ENCODE results near the gene TUBB4B. TPM values are rescaled to one million over a fixed set of nuclear protein-coding genes. Genes with fewer than 3 reads are reported as not detected.
"Not testable (repeated sequence)": the region's sequence is repeated elsewhere in the genome, so short reads cannot be mapped to it uniquely, and the experiment has no call there.

The TUBB4B gene
- total RNA-seq, 1 donor from 2014 or later: 245 TPM

DNA sequence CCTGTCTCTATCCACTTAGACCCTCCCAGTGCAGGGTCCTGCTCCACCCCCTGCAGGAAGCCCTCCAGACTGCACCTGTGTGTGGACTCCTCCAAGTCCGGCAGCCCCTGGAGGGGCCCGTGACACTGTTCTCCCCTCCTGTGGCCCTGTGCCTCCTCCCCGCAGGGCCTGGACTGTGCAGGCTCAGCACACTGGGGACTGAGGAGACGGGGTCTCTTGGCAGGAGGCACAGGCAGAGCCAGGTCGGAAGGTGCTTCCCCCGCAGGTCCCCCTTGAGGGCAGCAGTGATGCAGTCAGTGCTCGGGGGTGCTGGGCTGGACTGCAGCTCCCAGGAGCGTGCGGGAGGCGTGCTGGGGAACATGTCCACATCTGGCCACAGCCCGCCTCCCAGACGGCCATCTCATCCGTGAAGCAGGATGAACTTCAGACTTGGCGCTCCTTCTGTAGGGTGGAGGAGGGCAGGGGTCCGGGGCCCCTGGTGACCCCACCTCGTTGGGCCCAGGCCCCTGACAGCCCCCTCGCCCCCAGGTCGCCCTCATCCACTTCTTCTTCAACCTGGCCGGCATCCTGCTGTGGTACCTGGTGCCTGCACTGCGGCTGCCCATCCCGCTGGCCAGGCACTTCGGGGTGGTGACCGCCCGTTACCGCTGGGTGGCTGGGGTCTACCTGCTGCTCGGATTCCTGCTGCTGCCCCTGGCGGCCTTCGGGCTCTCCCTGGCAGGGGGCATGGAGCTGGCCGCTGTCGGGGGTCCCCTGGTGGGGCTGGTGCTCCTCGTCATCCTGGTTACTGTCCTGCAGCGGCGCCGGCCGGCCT lies 5.5 kb upstream of the TUBB4B start:
- TF ChIP-seq, protein P1, sequence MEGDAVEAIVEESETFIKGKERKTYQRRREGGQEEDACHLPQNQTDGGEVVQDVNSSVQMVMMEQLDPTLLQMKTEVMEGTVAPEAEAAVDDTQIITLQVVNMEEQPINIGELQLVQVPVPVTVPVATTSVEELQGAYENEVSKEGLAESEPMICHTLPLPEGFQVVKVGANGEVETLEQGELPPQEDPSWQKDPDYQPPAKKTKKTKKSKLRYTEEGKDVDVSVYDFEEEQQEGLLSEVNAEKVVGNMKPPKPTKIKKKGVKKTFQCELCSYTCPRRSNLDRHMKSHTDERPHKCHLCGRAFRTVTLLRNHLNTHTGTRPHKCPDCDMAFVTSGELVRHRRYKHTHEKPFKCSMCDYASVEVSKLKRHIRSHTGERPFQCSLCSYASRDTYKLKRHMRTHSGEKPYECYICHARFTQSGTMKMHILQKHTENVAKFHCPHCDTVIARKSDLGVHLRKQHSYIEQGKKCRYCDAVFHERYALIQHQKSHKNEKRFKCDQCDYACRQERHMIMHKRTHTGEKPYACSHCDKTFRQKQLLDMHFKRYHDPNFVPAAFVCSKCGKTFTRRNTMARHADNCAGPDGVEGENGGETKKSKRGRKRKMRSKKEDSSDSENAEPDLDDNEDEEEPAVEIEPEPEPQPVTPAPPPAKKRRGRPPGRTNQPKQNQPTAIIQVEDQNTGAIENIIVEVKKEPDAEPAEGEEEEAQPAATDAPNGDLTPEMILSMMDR (IDR thresholded peaks at IDR 0.05; ENCODE audit: unreplicated experiment): peak; percentile 22
- Mint-ChIP-seq H3K4me1 (ENCODE audit: low read depth) (peaks cover 17% of the 10 kb centered on the region), H3K36me3 (ENCODE audit: insufficient read depth) (no peaks in the 10 kb centered on the region), H3K27ac (no peak overlapping the region), H3K9me3 (ENCODE audit: low read depth) (no peaks in the 10 kb centered on the region), H3K4me3 (ENCODE audit: low read depth) (peak overlapping the region; percentile 46), H3K27me3 (no peaks in the 10 kb centered on the region)
- DNase-seq (ENCODE audit: low spot score, unreplicated experiment): no peak

DNA sequence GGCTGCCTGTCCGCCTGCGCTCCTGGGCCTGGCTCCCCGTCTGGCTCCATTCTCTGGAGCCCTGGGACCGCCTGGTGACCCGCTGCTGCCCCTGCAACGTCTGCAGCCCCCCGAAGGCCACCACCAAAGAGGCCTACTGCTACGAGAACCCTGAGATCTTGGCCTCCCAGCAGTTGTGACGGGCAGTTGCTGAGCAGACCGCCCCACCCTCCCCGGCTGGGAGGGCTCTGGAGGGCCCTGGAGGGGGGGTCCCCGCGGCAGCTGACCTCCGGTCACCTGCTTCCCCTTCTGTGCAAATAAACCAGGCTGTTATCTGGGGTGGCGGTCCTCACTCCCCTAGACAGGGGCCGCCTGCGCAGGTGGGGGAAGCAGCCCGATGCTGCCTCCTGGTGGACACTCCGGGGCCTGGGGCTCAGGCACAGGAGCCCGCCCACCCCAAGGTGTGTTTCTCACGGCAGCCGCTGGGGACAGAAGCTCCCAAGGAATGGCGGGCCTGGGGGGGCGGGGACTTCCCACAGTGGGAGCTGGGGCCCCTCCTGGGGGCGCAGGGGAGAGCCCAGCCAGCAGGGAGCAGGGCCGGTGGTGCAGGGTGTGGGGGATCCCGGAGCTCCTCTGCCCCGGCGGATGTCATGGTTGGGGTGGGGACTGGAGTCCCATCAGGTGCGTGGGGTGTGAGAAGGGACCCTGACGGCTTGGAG lies 4.7 kb upstream of the TUBB4B start:
- DNase-seq (ENCODE audit: low spot score, unreplicated experiment): peak; percentile 95
- H3K27ac Mint-ChIP-seq: peak overlapping the region; percentile 79
- H3K4me3 Mint-ChIP-seq (ENCODE audit: low read depth): peak overlapping the region; percentile 46
- H3K36me3 Mint-ChIP-seq (ENCODE audit: insufficient read depth): no peaks in the 10 kb centered on the region
- TF ChIP-seq, protein P1 (IDR thresholded peaks at IDR 0.05; ENCODE audit: unreplicated experiment): peak; percentile 99
- H3K4me1 Mint-ChIP-seq (ENCODE audit: low read depth): peaks cover 17% of the 10 kb centered on the region
- H3K27me3 Mint-ChIP-seq: no peaks in the 10 kb centered on the region
- no peaks in the 10 kb centered on the region for H3K9me3 Mint-ChIP-seq (ENCODE audit: low read depth)

DNA sequence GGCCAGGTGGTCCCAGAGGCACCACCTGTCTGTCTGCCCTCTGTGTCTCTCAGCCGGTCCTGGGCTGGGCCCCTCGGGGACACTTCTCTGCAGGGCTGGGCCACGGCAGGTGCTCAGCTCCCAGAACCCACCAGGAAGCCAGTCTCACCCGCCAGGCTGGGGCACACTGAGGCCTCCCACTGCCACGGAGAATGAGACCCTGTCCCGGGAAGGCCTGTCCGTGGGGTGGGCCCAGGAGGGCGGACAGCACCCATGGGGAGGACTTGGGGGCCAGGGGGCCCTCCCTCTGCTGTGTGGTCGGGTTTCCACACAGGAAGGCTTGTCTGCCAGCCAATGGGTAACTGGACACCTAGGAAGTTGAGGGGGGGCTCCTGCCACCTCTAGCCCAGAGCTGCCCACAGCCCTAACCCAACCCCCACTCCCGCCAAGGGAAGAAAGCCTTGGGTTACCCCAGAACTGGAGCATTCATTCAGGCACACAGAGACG lies 4.1 kb upstream of the TUBB4B start:
- Mint-ChIP-seq H3K4me3 (ENCODE audit: low read depth) (no peak overlapping the region), H3K4me1 (ENCODE audit: low read depth) (peaks cover 17% of the 10 kb centered on the region), H3K36me3 (ENCODE audit: insufficient read depth) (no peaks in the 10 kb centered on the region), H3K27ac (no peak overlapping the region), H3K27me3 (no peaks in the 10 kb centered on the region), H3K9me3 (ENCODE audit: low read depth) (no peaks in the 10 kb centered on the region)
- TF ChIP-seq, protein P1 (IDR thresholded peaks at IDR 0.05; ENCODE audit: unreplicated experiment): no peak
- no peak for DNase-seq (ENCODE audit: low spot score, unreplicated experiment)

DNA sequence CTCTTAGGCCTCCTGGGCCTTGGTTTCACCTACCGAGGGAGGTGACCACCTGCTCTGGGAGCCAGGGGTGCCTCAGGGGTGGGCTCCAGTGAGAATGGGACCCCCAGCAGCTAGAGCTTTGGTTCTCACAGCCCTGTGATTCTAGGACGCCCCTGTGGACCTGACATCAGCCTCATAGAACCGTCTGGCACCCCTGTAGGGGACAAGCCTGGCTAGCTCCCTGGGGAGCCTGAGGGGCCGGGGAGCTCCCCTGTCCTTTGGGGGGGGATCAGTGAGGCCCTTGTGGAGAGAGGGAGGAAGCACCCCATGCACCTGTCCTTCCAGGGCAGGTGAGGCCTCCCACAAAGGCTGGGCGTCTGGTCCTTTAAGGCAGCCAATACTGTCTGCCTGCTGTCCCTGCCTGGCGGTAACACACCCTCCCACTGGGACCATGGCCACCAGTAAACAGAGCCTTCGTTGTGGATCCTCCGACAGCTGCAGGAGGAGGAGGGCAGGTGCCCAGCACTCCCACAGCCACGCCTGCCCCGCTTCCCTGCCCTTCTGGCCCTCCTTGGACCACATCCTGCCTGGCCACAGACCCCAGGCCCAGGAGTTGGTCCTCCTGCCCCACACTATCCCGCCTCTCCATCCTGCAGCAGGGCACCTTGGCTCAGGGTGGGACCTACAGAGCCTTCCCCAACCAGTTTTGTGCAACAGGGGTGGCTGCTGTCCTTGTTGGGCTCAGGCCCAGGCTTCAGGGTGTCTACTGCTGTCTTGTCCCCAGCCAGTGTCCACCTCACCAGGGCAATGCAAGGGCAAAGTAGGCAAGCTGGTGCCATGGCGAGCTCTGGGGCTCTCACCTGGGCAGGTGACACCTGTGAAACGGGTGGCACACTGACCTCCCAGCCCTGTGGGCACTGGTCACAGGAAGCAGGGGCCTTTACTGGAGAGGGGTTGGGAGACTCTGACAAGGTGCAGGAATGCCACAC lies 3.0 kb upstream of the TUBB4B start:
- no peak overlapping the region for H3K27ac Mint-ChIP-seq
- H3K4me3 Mint-ChIP-seq (ENCODE audit: low read depth): peak overlapping the region; percentile 7
- no peak for DNase-seq (ENCODE audit: low spot score, unreplicated experiment)
- TF ChIP-seq, protein P1 (IDR thresholded peaks at IDR 0.05; ENCODE audit: unreplicated experiment): no peak
- H3K27me3 Mint-ChIP-seq: no peaks in the 10 kb centered on the region
- peaks cover 8% of the 10 kb centered on the region for H3K36me3 Mint-ChIP-seq (ENCODE audit: insufficient read depth)
- H3K9me3 Mint-ChIP-seq (ENCODE audit: low read depth): no peaks in the 10 kb centered on the region
- peaks cover 27% of the 10 kb centered on the region for H3K4me1 Mint-ChIP-seq (ENCODE audit: low read depth)

GRCh38 chr9:137239541-137240200 lies 1.4 kb upstream of the TUBB4B start:
- H3K27ac Mint-ChIP-seq: peak overlapping the region; percentile 92
- H3K4me1 Mint-ChIP-seq (ENCODE audit: low read depth): peaks cover 29% of the 10 kb centered on the region

More at GRCh38 chr9:137239541-137240200, 1.4 kb upstream of the TUBB4B start:
- H3K27me3 Mint-ChIP-seq; DNase-seq (ENCODE audit: low spot score, unreplicated experiment); H3K36me3 Mint-ChIP-seq (ENCODE audit: insufficient read depth); H3K9me3 Mint-ChIP-seq (ENCODE audit: low read depth): not testable (repeated sequence)
- peak overlapping the region; percentile 74 for H3K4me3 Mint-ChIP-seq (ENCODE audit: low read depth)
